Activated CD8-positive, alpha-beta memory T cell treated with anti-CD3 and anti-CD28 coated beads for 24 hours (primary cell): Measurements from ENCODE around the gene RAD52.
A peak's percentile ranks its signal among the peaks of the same experiment; 100 is the strongest.
"Not testable (repeated sequence)": the region's sequence is repeated elsewhere in the genome, so short reads cannot be mapped to it uniquely, and the experiment has no call there.

Experiments
- DNase-seq: peaks from one replicate; pipeline ENCODE4 v3.0.0-alpha.2; 2020

RAD52 gene

GRCh38 chr12:966724-967123 is 17.2 kb upstream of the RAD52 start:
- DNase-seq, result no peak

- DNase-seq, result no peak
These were observed 9.2 kb upstream of the RAD52 start for GRCh38 chr12:958588-959123.

GRCh38 chr12:955939-956338 is 6.4 kb upstream of the RAD52 start:
- DNase-seq, result no peak

GRCh38 chr12:954741-955140 is 5.2 kb upstream of the RAD52 start:
- DNase-seq, result no peak

- DNase-seq, result no peak
These were observed 4.3 kb upstream of the RAD52 start for GRCh38 chr12:953776-954175.

- DNase-seq, result no peak
These were observed 1.7 kb upstream of the RAD52 start for GRCh38 chr12:951176-951575.

GRCh38 chr12:948238-948637 is 1.3 kb downstream of the RAD52 start:
- no peak for DNase-seq

GRCh38 chr12:946631-947030 is 2.9 kb downstream of the RAD52 start:
- no peak for DNase-seq

- DNase-seq, result no peak
These were observed 3.3 kb downstream of the RAD52 start for GRCh38 chr12:946212-946611.

GRCh38 chr12:944211-944610 is 5.3 kb downstream of the RAD52 start:
- no peak for DNase-seq

- DNase-seq, result no peak
These were observed 6.4 kb downstream of the RAD52 start for GRCh38 chr12:943051-943450.

GRCh38 chr12:938810-939209 is 10.7 kb downstream of the RAD52 start:
- peak; percentile 9 for DNase-seq

GRCh38 chr12:936377-937345 is 12.8 kb downstream of the RAD52 start:
- no peak for DNase-seq

GRCh38 chr12:935891-936290 is 13.6 kb downstream of the RAD52 start:
- not testable (repeated sequence) for DNase-seq

GRCh38 chr12:931591-931990 is 17.9 kb downstream of the RAD52 start:
- no peak for DNase-seq

- no peak for DNase-seq
These were observed 18.4 kb downstream of the RAD52 start for GRCh38 chr12:931060-931459.

GRCh38 chr12:926641-927040 is 22.9 kb downstream of the RAD52 start:
- DNase-seq, result no peak

- no peak for DNase-seq
These were observed 27.2 kb downstream of the RAD52 start for GRCh38 chr12:922285-922684.

- DNase-seq, result no peak
These were observed 28.8 kb downstream of the RAD52 start for GRCh38 chr12:920676-921075.

- DNase-seq, result peak; percentile 35
These were observed 32.6 kb downstream of the RAD52 start for GRCh38 chr12:916712-917445.

- peak; percentile 68 for DNase-seq
These were observed 33.3 kb downstream of the RAD52 start for GRCh38 chr12:916240-916639.

- DNase-seq, result no peak
These were observed 34.4 kb downstream of the RAD52 start for GRCh38 chr12:915090-915489.

- no peak for DNase-seq
These were observed 35.4 kb downstream of the RAD52 start for GRCh38 chr12:913919-914698.
